Measurements from ENCODE around the gene GAREM1.

Gene GAREM1

GRCh38 chr18:32424696-32425095, 46.0 kb downstream of the GAREM1 start:
- DNase-seq (ENCODE audit: low spot score): no peak

GRCh38 chr18:32422978-32423740, 47.5 kb downstream of the GAREM1 start:
- DNase-seq (ENCODE audit: low spot score): no peak

GRCh38 chr18:32422201-32422600, 48.5 kb downstream of the GAREM1 start:
- DNase-seq (ENCODE audit: low spot score): no peak

- no peak for DNase-seq (ENCODE audit: low spot score)
Measured at GRCh38 chr18:32420084-32420750, 50.5 kb downstream of the GAREM1 start.

- no peak for DNase-seq (ENCODE audit: low spot score)
Measured at GRCh38 chr18:32418148-32418547, 52.5 kb downstream of the GAREM1 start.

- no peak for DNase-seq (ENCODE audit: low spot score)
Measured at GRCh38 chr18:32405588-32405987, 65.1 kb downstream of the GAREM1 start.

GRCh38 chr18:32401621-32402020, 69.1 kb downstream of the GAREM1 start:
- no peak for DNase-seq (ENCODE audit: low spot score)

- DNase-seq (ENCODE audit: low spot score): no peak
Measured at GRCh38 chr18:32393407-32393806, 77.3 kb downstream of the GAREM1 start.

- DNase-seq (ENCODE audit: low spot score): no peak
Measured at GRCh38 chr18:32391126-32391525, 79.6 kb downstream of the GAREM1 start.

GRCh38 chr18:32389858-32390257, 80.8 kb downstream of the GAREM1 start:
- DNase-seq (ENCODE audit: low spot score): no peak

- no peak for DNase-seq (ENCODE audit: low spot score)
Measured at GRCh38 chr18:32389191-32389590, 81.5 kb downstream of the GAREM1 start.

- DNase-seq (ENCODE audit: low spot score): no peak
Measured at GRCh38 chr18:32386471-32386870, 84.2 kb downstream of the GAREM1 start.

GRCh38 chr18:32383050-32383819, 87.4 kb downstream of the GAREM1 start:
- no peak for DNase-seq (ENCODE audit: low spot score)

GRCh38 chr18:32381761-32382160, 88.9 kb downstream of the GAREM1 start:
- no peak for DNase-seq (ENCODE audit: low spot score)

GRCh38 chr18:32380559-32380958, 90.1 kb downstream of the GAREM1 start:
- no peak for DNase-seq (ENCODE audit: low spot score)

GRCh38 chr18:32379891-32380290, 90.8 kb downstream of the GAREM1 start:
- DNase-seq (ENCODE audit: low spot score): no peak

- no peak for DNase-seq (ENCODE audit: low spot score)
Measured at GRCh38 chr18:32378705-32379104, 92.0 kb downstream of the GAREM1 start.

- no peak for DNase-seq (ENCODE audit: low spot score)
Measured at GRCh38 chr18:32373995-32374394, 96.7 kb downstream of the GAREM1 start.

- no peak for DNase-seq (ENCODE audit: low spot score)
Measured at GRCh38 chr18:32373505-32373904, 97.2 kb downstream of the GAREM1 start.

GRCh38 chr18:32372381-32373061, 98.2 kb downstream of the GAREM1 start:
- no peak for DNase-seq (ENCODE audit: low spot score)

- DNase-seq (ENCODE audit: low spot score): no peak
Measured at GRCh38 chr18:32372047-32372380, 98.7 kb downstream of the GAREM1 start.

- DNase-seq (ENCODE audit: low spot score): no peak
Measured at GRCh38 chr18:32371384-32371783, 99.3 kb downstream of the GAREM1 start.
